HG02885 (cell line): ENCODE data around the gene ADARB2.

Experiments
- ATAC-seq: cut with Tn5 transposase; IDR thresholded peaks from one replicate; pipeline ENCODE4 v1.9.1; 2021; ENCODE audit warnings: mild to moderate bottlenecking; ENCODE audit not compliant: unreplicated experiment, poor library complexity

The ADARB2 gene

DNA sequence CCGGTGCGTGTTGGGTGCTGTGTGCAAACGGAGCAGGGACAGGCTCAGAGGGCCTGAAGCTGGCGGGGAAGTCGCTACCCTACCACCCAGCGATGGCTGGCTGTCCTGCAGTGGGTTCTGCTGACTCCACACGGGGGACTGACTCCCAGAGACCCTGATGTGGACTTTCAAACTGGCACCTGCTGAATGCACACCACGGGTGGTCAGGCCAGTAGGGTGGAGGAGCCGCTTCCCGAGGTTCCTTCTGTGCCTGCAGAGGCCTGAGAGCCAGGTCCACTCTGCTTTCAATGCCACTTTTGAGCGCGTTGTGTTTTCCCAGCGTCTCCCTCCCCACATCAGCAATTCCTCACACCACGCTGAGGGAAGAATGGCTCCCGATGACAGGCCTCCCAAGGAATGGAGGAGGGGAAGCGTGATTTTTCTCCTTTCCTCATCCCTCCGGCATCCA is 135.3 kb downstream of the ADARB2 start:
- no peak for ATAC-seq

DNA sequence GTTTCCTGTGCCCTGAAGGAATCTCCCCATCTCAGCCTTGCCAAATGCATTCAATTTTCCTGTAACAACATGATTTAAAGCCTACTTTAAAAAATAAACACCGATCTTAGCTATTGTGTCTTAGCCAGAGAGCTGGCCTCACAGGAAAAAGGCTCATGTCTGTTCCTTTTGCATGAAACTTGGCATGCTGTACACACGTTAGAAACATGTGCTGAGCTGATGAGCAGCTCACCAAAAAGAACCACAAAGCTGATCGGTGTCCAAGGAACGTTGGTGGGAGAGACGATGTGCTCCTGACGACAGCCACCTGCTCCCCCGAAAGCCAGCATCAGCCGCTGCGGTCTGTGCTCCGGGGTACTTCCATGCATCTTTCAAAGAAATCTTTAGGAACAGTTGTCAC is 135.9 kb downstream of the ADARB2 start:
- no peak for ATAC-seq

DNA sequence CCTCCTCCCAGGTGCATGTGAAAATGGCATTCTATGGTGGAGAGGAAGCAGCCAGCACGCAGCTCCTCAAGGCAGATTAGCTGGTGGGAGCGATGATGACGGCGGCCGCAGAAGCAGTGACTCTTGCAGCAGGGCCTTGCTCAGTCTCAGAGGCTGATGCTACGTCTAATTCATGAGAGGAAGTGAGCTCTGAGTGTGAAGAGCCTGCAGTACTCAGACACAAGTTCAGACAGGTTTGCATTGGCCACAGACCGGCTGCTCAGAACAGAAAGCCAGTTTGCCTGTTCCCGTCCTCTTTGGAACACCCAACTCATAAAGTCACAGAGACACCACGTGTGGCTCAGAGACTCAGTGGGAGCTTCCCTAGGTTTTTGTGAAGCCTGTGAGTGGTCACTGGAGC is 136.5 kb downstream of the ADARB2 start:
- ATAC-seq = no peak

DNA sequence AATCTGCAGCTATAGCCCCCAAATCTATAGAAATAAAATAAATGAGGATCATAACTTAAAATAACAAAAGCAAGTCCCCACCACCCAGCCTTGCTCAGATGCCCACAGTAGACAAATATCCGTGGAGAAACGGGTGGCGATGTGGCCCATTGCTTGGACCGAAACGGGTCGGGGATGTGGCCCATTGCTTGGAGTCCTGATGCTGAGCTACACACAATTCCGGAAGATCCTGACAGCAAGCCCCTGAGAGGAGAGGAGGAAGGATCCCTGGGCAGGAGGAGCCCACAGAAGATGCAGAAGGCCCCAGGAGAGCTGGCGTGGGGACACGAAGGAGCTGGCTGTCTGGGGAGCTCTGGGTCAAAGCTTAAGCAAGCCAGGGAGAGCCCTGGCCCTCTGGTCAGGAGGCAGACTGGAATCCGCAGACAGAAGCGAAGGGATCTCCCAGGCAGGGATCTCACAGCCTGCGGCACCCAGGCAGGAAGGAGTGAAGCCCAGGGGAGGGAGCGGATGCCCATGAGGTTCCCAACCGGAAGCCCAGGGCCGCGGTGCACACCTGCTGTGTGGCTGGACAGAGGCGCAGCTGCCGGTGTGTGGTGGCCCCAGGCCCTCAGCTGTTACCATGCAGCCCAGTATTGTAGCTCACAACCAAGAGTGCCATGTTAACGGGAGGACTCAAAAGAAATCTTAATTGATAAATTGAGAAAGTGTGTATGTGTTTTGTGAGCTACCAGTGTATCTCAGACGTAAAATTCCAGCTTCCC is 138.8 kb downstream of the ADARB2 start:
- ATAC-seq = no peak

DNA sequence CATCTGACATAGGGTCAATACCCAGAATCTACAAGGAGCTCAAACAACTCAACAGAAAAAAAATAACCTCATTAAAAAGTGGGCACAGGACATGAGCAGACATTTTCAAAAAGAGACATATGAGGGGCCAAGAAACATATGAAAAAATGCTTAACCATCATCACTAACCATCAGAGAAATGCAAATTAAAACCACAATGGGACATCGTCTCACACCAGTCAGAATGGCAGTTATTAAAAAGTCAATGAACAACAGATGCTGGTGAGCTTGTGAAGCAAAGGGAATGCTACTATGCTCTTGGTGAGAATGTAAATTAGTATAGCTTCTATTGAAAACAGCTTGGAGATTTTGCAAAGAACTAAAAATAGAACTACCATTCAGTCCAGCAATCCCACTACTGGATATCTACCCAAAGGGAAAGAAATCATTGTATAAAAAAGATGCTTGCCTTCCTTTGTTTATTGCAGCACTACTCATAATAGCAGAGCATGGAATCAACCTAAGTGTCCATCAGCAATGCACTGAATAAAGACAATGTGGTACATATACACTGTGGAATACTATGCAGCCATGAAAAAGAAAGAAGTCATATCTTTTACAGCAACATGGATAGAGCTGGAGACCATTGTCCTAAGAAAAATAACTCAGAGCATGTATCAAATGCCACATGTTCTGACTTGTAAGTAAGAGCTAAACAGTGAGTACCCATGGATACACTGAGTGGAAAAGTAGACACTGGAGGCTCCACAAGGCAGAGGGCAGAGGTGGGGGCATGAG is 139.8 kb downstream of the ADARB2 start:
- ATAC-seq = no peak

DNA sequence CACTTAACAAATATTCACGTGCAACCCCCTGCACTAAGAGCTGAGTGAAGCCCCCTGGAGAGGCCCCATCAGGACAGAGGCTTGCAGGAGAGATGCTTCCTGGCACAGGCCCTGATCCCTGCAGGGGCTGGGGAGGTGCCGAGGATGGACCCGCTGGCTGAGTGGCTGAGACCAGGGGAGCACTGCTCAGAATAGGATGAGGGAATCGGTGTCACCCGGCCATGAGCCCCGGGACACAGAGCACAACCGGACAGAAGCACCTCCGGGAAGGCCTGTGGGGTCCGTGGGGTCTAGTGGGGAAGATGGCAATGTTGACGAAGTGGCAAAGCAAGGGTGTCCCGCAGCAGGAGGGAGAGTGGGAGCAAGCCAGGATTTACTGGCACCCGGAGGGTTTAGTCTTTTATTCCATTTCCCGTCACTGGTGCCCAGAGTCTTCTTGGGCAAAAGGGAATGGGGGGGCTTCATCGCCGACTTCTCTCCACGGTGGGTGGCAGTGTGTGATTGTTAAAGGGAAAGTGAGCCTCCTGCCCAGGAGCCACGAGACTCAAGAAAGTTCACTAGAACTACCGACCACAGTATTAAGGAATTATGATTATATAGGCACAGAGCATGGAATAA is 140.7 kb downstream of the ADARB2 start:
- no peak for ATAC-seq

DNA sequence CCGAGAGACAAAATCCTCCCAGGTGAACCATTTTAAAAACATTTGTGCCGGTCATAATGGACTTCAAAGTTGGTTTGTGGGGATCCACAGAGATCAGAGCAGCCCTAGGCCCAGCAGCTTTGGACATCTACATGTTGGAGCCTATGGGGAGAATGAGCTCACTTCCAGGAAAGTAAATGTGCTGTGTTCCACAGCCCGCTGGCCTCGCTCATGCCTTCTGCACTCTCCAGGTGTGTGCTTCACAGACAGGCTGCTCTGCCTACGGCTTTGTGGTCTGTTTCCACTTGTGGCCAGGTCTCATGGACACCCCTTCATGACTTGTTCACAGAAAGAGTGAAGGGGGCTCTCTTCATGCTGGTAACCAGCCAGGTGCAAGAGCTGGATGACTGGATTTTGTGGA is 141.6 kb downstream of the ADARB2 start:
- no peak for ATAC-seq

DNA sequence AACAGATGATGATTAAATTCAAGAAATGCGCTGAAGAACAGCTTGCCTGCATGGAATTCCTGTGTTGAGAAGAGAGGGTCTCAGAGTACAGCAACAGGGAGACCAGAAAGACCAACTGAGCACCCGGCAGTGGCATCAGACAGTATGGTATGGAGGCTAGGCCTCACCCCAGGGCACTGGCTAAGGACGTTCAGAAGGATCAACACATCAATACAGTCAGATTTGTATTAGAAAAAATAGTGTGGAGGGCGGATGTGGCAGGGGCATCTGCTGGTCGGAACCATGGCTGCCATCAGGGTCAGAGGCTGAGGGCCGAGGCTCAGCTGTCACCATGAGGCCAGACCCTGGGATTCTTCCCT is 142.1 kb downstream of the ADARB2 start:
- no peak for ATAC-seq

DNA sequence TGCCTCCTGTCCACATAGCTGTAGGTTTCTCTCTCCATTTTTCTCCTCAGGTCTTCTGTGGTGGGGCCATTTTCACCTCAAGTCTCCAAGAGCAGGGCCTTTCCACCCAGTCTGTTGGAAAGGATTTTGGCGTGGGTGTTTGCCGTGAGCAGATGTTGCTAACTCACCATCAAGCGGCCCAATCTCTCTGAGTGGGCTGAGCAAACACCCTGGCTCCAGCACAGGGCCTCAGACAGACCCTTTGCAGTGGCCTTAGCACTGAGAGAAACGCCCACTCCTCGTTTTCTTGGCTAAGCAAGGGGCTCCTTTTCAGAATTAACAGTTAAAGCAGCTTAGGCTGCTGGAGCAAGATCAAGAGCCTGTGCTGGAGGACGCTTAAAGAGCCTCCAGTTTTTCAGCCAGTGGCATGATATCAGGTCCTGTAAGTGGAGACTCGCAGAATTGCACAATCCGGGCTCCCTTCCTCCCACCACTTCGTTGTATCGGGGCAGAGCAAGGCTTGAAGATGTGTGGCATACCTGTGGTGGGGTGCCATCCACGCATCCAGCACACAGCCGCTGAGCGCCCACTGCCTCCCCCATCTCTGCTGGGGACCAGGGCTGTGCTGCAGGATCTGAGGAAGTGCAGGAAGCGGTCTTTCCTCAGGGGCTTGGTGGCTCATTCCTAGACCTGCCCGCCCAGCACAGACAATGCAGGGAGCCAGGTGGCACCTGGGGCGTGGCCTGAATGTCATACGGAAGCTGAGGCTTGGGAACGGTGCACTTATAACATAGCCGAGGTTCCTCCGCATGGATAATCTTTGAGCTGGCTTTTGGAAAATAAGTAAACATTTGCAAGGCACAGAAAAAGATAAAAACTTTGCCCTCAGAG is 142.7 kb downstream of the ADARB2 start:
- ATAC-seq = no peak

DNA sequence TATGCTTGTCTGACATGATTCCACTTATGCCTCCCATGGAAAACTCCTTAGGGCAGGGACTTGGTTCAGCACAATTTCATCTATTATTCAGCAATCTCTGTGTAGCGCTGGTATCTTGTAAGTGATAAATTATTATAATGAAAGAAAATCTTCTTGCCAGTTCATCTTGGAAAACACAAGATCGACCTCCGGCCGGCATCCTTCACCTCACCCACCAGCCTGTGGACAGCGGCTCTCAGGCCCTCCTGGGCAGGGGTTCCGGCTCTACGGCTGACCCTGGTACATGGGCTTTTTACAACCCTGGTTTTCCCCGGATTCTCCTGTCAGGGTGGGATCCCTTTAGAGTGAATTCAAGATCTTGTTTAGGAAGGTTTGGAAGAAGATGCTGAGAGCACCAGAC is 145.6 kb downstream of the ADARB2 start:
- ATAC-seq = no peak

DNA sequence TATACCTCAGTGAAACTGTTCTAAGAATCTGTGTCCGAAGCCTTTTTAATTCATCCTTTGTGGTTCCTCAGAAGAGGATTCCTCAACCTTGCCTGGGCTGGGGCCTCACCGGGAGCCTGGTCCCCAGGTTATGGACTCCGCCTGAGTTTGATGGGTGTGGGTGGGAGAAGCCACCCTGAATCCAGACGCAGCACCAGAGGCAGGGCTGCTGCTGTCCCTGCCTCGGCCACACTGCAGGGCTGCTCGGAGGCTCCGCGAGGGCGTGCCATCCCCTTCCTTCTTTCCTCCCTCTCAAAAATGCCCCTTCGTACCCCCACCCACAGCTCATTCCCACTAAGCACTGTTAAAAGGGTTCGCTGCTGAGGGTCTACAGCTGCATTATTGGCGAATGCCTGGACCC is 146.3 kb downstream of the ADARB2 start:
- no peak for ATAC-seq

DNA sequence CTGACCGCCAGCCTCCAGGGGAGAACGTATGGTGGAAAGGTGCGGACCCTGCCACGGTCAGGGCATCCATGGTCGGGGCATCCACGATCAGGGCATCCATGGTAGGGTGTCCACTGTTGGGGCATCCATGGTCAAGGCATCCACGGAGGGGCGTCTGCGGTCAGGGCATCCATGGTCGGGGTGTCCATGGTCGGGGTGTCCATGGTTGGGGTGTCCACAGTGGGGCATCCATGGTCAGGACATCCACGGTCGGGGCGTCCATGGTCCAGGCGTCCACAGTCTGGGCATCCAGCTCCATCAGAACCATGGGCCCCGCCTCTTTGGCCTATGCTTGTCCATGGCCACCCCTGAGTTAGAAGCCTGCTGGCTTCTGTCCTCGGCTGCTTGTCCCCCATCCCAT is 148.1 kb downstream of the ADARB2 start:
- no peak for ATAC-seq

DNA sequence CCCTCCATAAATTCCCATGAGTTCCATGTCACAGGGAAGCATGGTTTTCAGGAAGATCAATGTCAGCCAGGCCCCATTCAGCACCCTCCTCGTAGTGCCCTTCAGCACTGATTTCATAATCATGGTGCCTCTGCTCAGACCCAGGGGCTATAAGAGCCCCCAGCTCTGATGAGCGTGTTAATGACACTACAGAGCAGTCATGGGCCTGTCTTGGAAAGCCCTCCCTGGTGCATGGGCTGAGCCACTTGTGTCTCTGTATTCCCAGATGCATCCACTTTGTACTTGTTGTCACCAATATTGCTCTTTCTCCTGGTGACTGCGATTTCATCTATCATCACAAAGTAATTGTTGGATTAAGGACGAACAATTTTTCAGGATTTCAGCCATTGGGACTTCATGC is 154.6 kb downstream of the ADARB2 start:
- ATAC-seq = no peak

DNA sequence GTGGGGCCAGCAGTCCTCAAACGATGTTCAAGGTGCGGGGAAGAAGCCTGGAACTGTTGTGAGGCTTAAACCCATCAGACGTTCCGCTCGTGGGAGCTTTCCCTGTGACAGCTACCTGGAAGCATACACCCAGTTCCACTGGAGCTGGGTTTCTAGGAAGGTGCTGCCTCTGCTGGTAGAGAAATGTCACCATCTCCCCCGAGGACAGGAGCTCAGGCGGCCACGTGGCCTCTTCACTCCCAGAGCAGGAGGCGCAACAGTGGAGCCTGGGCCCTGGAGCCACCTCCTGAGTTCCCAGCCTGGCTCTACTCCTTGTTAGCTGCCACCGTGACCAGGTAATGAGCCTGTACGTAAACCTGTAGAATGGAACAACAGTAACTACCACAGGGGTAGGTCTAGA is 156.1 kb downstream of the ADARB2 start:
- no peak for ATAC-seq

DNA sequence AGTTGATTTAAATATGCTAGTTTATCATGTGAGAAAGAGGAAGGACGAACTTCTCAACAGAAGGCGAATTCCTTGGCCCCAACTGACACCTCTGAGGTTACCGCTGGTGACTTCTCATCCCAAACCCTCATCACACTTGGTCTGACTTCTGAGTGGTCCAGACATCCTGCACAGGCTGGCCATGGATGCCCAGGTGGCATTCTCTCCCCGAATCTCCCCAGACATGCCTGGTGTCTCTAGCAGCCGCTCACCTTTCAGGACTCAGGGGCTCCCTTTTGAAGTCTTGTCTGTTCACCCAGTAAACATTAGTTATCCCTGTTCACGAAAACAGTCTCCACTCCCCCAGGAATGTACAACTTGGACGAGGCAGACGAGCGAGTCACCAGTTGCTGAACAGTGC is 157.7 kb downstream of the ADARB2 start:
- no peak for ATAC-seq

DNA sequence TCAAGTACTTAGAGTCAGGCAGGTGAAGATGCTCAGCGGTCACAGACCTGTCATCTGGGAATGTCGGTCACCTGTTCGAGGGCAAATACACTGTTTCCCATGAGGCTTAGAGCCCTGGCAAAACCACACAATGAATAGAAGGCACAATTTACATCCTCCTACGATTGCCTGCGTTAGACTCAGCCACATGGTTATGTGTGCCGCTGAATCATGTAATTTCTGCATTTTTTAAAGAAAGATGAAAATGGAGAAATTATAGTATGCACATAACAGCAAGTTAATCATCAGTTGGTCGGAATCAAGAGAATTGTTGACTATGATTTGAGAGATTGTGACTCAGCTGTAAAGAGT is 158.2 kb downstream of the ADARB2 start:
- no peak for ATAC-seq

DNA sequence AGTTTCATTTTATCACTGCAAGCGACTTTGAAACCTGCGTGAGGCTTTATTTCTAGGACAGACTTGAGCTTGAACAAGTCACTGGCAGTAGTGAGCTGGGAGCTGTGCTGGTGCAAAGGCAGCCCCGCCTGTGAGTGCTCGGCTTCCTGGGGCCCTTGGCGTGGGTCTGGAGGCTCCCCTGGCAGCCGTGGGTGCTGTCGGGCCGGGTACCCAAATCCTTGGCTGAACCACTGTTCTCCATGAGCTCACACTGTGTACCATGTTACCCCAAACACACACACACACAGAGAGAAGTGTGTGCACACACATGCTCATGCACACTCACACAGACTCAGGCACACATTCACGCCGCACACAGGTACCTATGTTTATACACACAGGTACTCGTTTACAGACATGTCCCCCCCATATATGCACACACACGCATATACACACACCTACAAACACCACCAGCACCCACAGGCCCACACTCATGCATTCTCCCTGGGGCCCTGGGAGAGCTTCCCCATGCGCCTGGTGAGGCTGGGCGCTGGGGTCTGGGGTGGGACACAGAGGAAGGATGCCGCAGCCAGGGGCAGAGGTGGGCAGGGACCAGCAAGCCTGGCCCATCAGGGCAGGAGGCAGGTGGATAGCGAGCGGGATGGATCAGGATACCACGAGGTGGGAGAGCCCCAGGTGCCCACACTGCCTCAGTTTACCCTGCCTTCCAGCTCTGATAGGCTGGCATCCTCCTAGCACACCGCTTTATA is 158.8 kb downstream of the ADARB2 start:
- no peak for ATAC-seq

DNA sequence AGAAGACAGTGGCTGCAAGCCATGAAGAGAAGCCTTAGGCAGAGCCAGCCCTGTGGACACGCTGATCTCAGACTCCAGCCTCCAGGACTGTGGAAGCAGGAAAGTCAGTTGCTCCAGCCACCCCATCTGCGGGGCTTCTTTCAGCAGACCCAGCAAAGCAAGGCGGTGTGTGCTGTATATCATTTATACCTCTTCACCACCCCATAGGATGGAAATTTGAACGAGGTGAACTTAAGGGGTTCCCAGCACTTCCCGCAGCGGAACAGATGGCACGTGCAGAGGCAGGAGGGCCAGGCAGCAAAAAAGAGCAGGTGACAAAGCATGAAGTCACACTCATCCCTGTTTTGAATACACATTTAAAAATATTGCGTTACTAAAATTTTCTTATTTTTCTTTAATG is 159.4 kb downstream of the ADARB2 start:
- no peak for ATAC-seq

DNA sequence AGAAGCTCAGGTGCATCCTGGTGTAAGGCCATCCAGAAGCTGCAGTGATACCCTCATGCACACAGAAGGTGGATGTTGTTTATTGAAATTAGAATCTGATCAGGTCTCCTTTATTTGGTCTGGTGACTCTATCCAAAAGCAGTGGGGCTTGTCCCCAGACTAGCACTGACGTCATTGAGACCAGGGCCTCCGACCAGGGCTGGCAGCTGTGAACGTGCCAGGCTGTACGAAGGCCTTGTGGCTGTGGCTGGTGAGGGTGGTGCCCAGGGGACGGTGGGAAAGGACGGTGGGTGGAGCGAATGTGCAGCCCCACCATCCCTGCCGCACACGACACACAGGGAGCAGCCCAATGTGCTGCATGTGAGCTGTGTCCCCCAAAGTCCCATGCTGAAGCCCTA is 160.0 kb downstream of the ADARB2 start:
- no peak for ATAC-seq
